Astrocyte (in vitro differentiated cells and primary cell): ENCODE results near the gene ZFAND2A. TPM values are rescaled to one million over a fixed set of nuclear protein-coding genes. Genes with fewer than 3 reads are reported as not detected.

Source experiments
- DNase-seq: peaks from one replicate; pipeline ENCODE4 v3.0.0-alpha.2; 2010; ENCODE audit warnings: low read depth
- FAIRE-seq: peaks from 2 replicates; lab custom pipeline; 2011; peaks lifted over from hg19 to GRCh38; lab: Jason Lieb, UNC
- H2AFZ ChIP-seq: 2 replicates; pipeline ENCODE4 v1.6.0; 2012; ENCODE audit warnings: low read depth, low read length, inconsistent platforms
- H3K27ac ChIP-seq: 2 replicates; pipeline ENCODE4 v1.5.1; 2011; ENCODE audit warnings: low read depth, low read length, inconsistent platforms
- H3K27me3 ChIP-seq: 2 replicates; pipeline ENCODE4 v1.6.0; 2011; ENCODE audit warnings: low read length, inconsistent platforms; ENCODE audit not compliant: insufficient read depth
- H3K36me3 ChIP-seq: 2 replicates; pipeline ENCODE4 v1.5.1; 2011; ENCODE audit warnings: low read length, inconsistent platforms; ENCODE audit not compliant: insufficient read depth
- H3K4me1 ChIP-seq: 2 replicates; pipeline ENCODE4 v1.5.1; 2011; ENCODE audit warnings: low read length, inconsistent platforms; ENCODE audit not compliant: insufficient read depth
- H3K4me2 ChIP-seq: 2 replicates; pipeline ENCODE4 v1.6.0; 2012; ENCODE audit warnings: low read length, inconsistent platforms
- H3K4me3 ChIP-seq: 2 replicates; pipeline ENCODE4 v1.5.1; 2011; ENCODE audit warnings: low read depth, mild to moderate bottlenecking, low read length, inconsistent platforms; ENCODE audit not compliant: insufficient read depth
- H3K79me2 ChIP-seq: 2 replicates; pipeline ENCODE4 v1.6.0; 2012; ENCODE audit warnings: mild to moderate bottlenecking, low read length, inconsistent platforms; ENCODE audit not compliant: insufficient read depth
- H3K9ac ChIP-seq: 2 replicates; pipeline ENCODE4 v1.6.0; 2012; ENCODE audit warnings: mild to moderate bottlenecking, low read length, inconsistent platforms
- H3K9me3 ChIP-seq: 2 replicates; pipeline ENCODE4 v1.5.1; 2012; ENCODE audit warnings: low read depth, mild to moderate bottlenecking, low read length, inconsistent platforms; ENCODE audit not compliant: insufficient read depth
- H4K20me1 ChIP-seq: 2 replicates; pipeline ENCODE4 v1.6.0; 2012; ENCODE audit warnings: low read length, inconsistent platforms; ENCODE audit not compliant: insufficient read depth
- H3K27ac Mint-ChIP-seq: one replicate; pipeline ENCODE4 v1.8.0; 2021; ENCODE audit warnings: mild to moderate bottlenecking, mixed read lengths; ENCODE audit not compliant: unreplicated experiment
- H3K27me3 Mint-ChIP-seq: one replicate; pipeline ENCODE4 v1.8.0; 2021; ENCODE audit warnings: low read depth, mixed read lengths; ENCODE audit not compliant: unreplicated experiment
- H3K36me3 Mint-ChIP-seq: one replicate; pipeline ENCODE4 v1.8.0; 2021; ENCODE audit warnings: low read depth, mixed read lengths; ENCODE audit not compliant: unreplicated experiment
- H3K4me1 Mint-ChIP-seq: one replicate; pipeline ENCODE4 v1.8.0; 2021; ENCODE audit warnings: low read depth, mixed read lengths; ENCODE audit not compliant: unreplicated experiment
- H3K4me3 Mint-ChIP-seq: one replicate; pipeline ENCODE4 v1.8.0; 2021; ENCODE audit warnings: mild to moderate bottlenecking, moderate library complexity, mixed read lengths; ENCODE audit not compliant: unreplicated experiment
- H3K9me3 Mint-ChIP-seq: one replicate; pipeline ENCODE4 v1.8.0; 2021; ENCODE audit warnings: mild to moderate bottlenecking, mixed read lengths; ENCODE audit not compliant: unreplicated experiment
- CTCF ChIP-seq: IDR thresholded peaks from 2 replicates; pipeline ENCODE4 v1.5.1; 2011; ENCODE audit warnings: low read depth, mild to moderate bottlenecking, inconsistent platforms, low read length, moderate library complexity; ENCODE audit not compliant: insufficient read depth
- EZH2 ChIP-seq: IDR thresholded peaks from 2 replicates; pipeline ENCODE4 v1.6.1; 2012; ENCODE audit warnings: mild to moderate bottlenecking, low read length, inconsistent platforms; ENCODE audit not compliant: insufficient read depth
- total RNA-seq: library from RNA; stranded (reverse); gene quantifications from 2 replicates; pipeline ENCODE4 v1.2.1, GENCODE V29; 2021

The ZFAND2A gene
- total RNA-seq, 1 donor from 2014 or later: 45.5 TPM

GRCh38 chr7:1174881-1175596, 15.0 kb upstream of the ZFAND2A start:
- FAIRE-seq: no peak

DNA sequence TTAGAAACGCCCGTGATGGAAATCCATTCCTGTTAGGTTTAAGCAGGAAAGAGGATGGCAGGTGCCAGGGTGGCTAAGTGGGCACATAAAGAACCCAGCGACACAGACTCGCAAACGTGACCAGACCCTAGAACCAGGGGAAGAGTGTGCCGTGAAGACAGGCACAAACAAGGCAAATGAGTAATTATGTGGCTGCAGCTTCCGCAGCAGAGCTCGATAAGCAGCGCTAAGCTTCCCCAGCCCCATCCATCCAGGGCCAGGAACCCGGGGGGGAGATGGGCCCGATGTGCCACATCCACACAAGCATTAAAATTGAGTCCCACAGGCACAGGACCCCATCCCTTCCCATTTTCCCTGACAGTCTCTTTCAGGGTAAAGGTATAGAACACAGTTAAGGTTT, 14.0 kb upstream of the ZFAND2A start:
- Histone ChIP-seq H3K27me3 (no peaks in the 10 kb centered on the region), H3K79me2 (no peaks in the 10 kb centered on the region), H3K4me1 (peaks cover 12% of the 10 kb centered on the region), H3K27ac (no peak overlapping the region), H3K4me3 (no peak overlapping the region), H3K36me3 (no peaks in the 10 kb centered on the region), H2AFZ (no peak overlapping the region), H3K9me3 (no peaks in the 10 kb centered on the region), H3K9ac (no peak overlapping the region), H4K20me1 (no peaks in the 10 kb centered on the region), H3K4me2 (no peak overlapping the region)
- no peak for TF ChIP-seq CTCF
- TF ChIP-seq EZH2: no peak
- no peak for FAIRE-seq
- H3K4me3 Mint-ChIP-seq: no peak overlapping the region
- H3K27me3 Mint-ChIP-seq: peaks cover 4% of the 10 kb centered on the region
- DNase-seq: no peak
- H3K4me1 Mint-ChIP-seq: peaks cover 4% of the 10 kb centered on the region
- H3K27ac Mint-ChIP-seq: no peak overlapping the region
- H3K36me3 Mint-ChIP-seq: no peaks in the 10 kb centered on the region
- no peaks in the 10 kb centered on the region for H3K9me3 Mint-ChIP-seq

More at GRCh38 chr7:1174881-1175596, 15.0 kb upstream of the ZFAND2A start:
- H4K20me1 ChIP-seq: no peaks in the 10 kb centered on the region
- TF ChIP-seq CTCF: no peak
- TF ChIP-seq EZH2: no peak
- DNase-seq: no peak
- Mint-ChIP-seq H3K4me1 (peaks cover 4% of the 10 kb centered on the region), H3K9me3 (no peaks in the 10 kb centered on the region), H3K4me3 (no peak overlapping the region), H3K27me3 (peaks cover 8% of the 10 kb centered on the region), H3K27ac (no peak overlapping the region), H3K36me3 (peaks cover 2% of the 10 kb centered on the region)
- H3K4me2 ChIP-seq: no peak overlapping the region
- H3K79me2 ChIP-seq: no peaks in the 10 kb centered on the region
- H3K36me3 ChIP-seq: no peaks in the 10 kb centered on the region
- no peaks in the 10 kb centered on the region for H3K27me3 ChIP-seq
- no peak overlapping the region for H3K9ac ChIP-seq
- H3K9me3 ChIP-seq: no peaks in the 10 kb centered on the region
- peaks cover 6% of the 10 kb centered on the region for H3K4me1 ChIP-seq
- no peak overlapping the region for H3K4me3 ChIP-seq
- H3K27ac ChIP-seq: no peak overlapping the region
- peak overlapping the region; percentile 10 for H2AFZ ChIP-seq
